Transverse colon (tissue), 4 donors: ENCODE data around the gene C1orf35. TPM values are rescaled to one million over a fixed set of nuclear protein-coding genes. Genes with fewer than 3 reads are reported as not detected.

Experiments
- DNase-seq: peaks from one replicate; pipeline ENCODE4 v3.0.0-alpha.2; 2019
- H3K27ac ChIP-seq, 4 donors: fragments of 200-600 bp; sonication (generic); 2 replicates each; pipeline ENCODE4 v1.5.1; 2016 to 2018; ENCODE audit warnings: inconsistent platforms in 4 of 4
- H3K27me3 ChIP-seq: fragments of 200-600 bp; sonication (generic); 2 replicates; pipeline ENCODE4 v1.5.1; 2017; ENCODE audit warnings: inconsistent platforms
- H3K36me3 ChIP-seq, 4 donors: fragments of 200-600 bp; sonication (generic); 2 replicates each; pipeline ENCODE4 v1.5.1; 2017 to 2019; ENCODE audit warnings: inconsistent platforms in 4 of 4
- H3K4me1 ChIP-seq, 4 donors: fragments of 200-600 bp; sonication (generic); 2 replicates each; pipeline ENCODE4 v1.5.1; 2017 to 2020; ENCODE audit warnings: inconsistent platforms in 4 of 4
- H3K4me3 ChIP-seq, 4 donors: fragments of 200-600 bp; sonication (generic); 1 replicate in 1 of 4; 2 replicates in 3 of 4; pipeline versions ENCODE4 v1.5.1 to v1.6.1; 2017 to 2019; ENCODE audit warnings: inconsistent platforms in 4 of 4
- H3K9me3 ChIP-seq, 2 donors: fragments of 200-600 bp; sonication (generic); 2 replicates each; pipeline ENCODE4 v1.5.1; 2017 to 2019; ENCODE audit warnings: inconsistent platforms in 2 of 2
- EP300 ChIP-seq: sonication (generic); formaldehyde crosslinking; IDR thresholded peaks from one replicate; pipeline ENCODE4 v1.6.1; 2017; ENCODE audit warnings: antibody characterized with exemption, low read depth
- POLR2A ChIP-seq: fragments of 450-650 bp; IDR thresholded peaks from one replicate; pipeline ENCODE4 v1.6.1; 2016; ENCODE audit warnings: antibody characterized with exemption, mild to moderate bottlenecking, moderate library complexity
- POLR2AphosphoS5 ChIP-seq, 3 donors: sonication (generic); formaldehyde crosslinking; IDR thresholded peaks; one replicate each; pipeline ENCODE4 v1.6.1; 2016; ENCODE audit warnings: antibody characterized with exemption in 3 of 3
- WGBS, 2 donors: methylation state at CpG; one replicate each; pipeline ENCODE4 v1.1.5; 2018; ENCODE audit warnings: low coverage in 1 of 2; 5-methylcytosine and 5-hydroxymethylcytosine counted together
- in situ Hi-C, 4 donors: fragments of 200-750 bp; cut with MboI; loops; one replicate each; pipeline versions ENCODE4 v1.15.0 to v1.15.1; 2017; ENCODE audit warnings: low sequenced_read_pairs in 3 of 4, low pct_ligation_motif_present in 1 of 4, low pct_unique_long_range_greater_than_20kb in 1 of 4
- intact Hi-C: fragments of 100-400 bp; cut with DNase I; formaldehyde crosslinking; loops from one replicate; pipeline ENCODE4 v1.15.1; 2023; ENCODE audit warnings: low total_unique reads
- total RNA-seq, 4 donors: library from RNA; depleted of rRNA; stranded (reverse); fragments of >200 nt; gene quantifications; one replicate each; pipeline ENCODE4 v1.1.0, GENCODE V29; 2016
- TF ChIP-seq, protein P1 (sequence below), 5 experiments: fragments of 200-600 bp in 3 of 5; fragments of 450-650 bp in 2 of 5; sonication (generic) in 3 of 5; IDR thresholded peaks; 1 replicate in 2 of 5; 2 replicates in 3 of 5; pipeline ENCODE4 v1.5.1; 2016 to 2017; ENCODE audit warnings: antibody characterized with exemption in 5 of 5, inconsistent platforms in 3 of 5, mild to moderate bottlenecking in 2 of 5, moderate library complexity in 1 of 5

Gene C1orf35
- total RNA-seq, 4 donors from 2014 or later = 11.6 to 17.1 (median 15.7) TPM

DNA sequence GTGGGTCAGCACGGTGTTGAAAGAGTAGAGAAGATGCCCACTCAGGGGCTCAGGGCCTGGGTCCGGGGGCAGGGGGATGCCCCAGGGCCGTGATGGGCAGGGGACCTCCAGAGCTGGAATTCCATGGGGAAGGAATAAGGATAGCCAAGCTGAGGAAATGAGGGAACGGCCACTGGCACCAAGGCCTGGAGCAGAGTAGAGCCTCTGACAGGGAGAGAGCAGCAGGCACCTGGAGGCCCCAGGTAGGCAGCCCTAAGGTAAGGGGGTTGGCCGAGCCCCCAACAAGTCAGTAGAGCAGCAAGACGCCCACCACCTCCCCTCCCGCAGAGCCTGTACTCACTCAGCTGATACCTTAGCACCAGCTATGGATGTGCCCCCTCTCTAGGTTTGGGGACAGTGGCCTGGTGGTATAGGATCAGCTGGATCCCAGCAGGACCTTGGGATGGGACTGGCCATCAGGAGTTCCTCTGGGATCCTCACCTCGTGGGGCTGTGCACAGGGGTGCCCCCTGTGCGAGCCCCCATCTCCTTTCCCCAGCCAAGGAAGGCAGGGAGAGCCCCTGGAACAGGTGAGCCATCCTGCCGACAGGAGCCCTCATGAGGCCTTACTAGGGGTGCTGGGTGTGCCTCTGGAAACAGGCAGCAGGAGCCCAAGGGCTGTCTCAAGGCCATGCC is 41.6 kb downstream of the C1orf35 start:
- peaks cover 0 to 22% (median 14%) of the 10 kb centered on the region in 4 donors for H3K4me1 ChIP-seq
- intact Hi-C loops (no loop called here), in situ Hi-C loops (no loop called here)
- DNase-seq = no peak
- no peak for TF ChIP-seq POLR2AphosphoS5 (IDR thresholded peaks at IDR 0.05)
- no peak for TF ChIP-seq POLR2A
- no peak for TF ChIP-seq EP300
- H3K27ac ChIP-seq = no peak overlapping the region
- no peak overlapping the region for H3K4me3 ChIP-seq
- WGBS, 2 donors = 79% methylated on average over 10 of the region's 10 CpGs; no CpG with 5 or more reads in 1 of the 2 donors
- no peaks in the 10 kb centered on the region for H3K36me3 ChIP-seq
- no peaks in the 10 kb centered on the region for H3K9me3 ChIP-seq
- peaks cover 96% of the 10 kb centered on the region for H3K27me3 ChIP-seq

DNA sequence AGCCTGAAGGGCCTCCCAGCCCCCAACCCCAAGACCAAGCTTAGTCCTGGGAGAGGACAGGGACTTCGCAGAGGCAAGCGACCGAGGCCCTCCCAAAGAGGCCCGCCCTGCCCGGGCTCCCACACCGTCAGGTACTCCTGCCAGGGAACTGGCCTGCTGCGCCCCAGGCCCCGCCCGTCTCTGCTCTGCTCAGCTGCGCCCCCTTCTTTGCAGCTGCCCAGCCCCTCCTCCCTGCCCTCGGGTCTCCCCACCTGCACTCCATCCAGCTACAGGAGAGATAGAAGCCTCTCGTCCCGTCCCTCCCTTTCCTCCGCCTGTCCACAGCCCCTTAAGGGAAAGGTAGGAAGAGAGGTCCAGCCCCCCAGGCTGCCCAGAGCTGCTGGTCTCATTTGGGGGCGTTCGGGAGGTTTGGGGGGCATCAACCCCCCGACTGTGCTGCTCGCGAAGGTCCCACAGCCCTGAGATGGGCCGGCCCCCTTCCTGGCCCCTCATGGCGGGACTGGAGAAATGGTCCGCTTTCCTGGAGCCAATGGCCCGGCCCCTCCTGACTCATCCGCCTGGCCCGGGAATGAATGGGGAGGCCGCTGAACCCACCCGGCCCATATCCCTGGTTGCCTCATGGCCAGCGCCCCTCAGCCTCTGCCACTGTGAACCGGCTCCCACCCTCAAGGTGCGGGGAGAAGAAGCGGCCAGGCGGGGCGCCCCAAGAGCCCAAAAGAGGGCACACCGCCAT is 42.5 kb downstream of the C1orf35 start:
- Histone ChIP-seq H3K9me3 (no peaks in the 10 kb centered on the region), H3K4me1 (peaks cover 0 to 22% (median 14%) of the 10 kb centered on the region in 4 donors), H3K36me3 (no peaks in the 10 kb centered on the region), H3K27ac (peak overlapping the region in 3 of 4 donors; percentile 70 to 80 (median 73)), H3K4me3 (peak overlapping the region in 3 of 4 donors; percentile 22 to 59 (median 38)), H3K27me3 (peaks cover 90% of the 10 kb centered on the region)
- intact Hi-C loops = no loop called here
- in situ Hi-C loops = no loop called here
- peak; percentile 47 for DNase-seq
- TF ChIP-seq, protein P1, sequence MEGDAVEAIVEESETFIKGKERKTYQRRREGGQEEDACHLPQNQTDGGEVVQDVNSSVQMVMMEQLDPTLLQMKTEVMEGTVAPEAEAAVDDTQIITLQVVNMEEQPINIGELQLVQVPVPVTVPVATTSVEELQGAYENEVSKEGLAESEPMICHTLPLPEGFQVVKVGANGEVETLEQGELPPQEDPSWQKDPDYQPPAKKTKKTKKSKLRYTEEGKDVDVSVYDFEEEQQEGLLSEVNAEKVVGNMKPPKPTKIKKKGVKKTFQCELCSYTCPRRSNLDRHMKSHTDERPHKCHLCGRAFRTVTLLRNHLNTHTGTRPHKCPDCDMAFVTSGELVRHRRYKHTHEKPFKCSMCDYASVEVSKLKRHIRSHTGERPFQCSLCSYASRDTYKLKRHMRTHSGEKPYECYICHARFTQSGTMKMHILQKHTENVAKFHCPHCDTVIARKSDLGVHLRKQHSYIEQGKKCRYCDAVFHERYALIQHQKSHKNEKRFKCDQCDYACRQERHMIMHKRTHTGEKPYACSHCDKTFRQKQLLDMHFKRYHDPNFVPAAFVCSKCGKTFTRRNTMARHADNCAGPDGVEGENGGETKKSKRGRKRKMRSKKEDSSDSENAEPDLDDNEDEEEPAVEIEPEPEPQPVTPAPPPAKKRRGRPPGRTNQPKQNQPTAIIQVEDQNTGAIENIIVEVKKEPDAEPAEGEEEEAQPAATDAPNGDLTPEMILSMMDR (IDR thresholded peaks at IDR 0.05) = no peak
- TF ChIP-seq POLR2A (peak; percentile 4), EP300 (no peak), POLR2AphosphoS5 (IDR thresholded peaks at IDR 0.05) (no peak)
- WGBS, 2 donors = 36% methylated on average over 26 of the region's 34 CpGs; no CpG with 5 or more reads in 1 of the 2 donors

DNA sequence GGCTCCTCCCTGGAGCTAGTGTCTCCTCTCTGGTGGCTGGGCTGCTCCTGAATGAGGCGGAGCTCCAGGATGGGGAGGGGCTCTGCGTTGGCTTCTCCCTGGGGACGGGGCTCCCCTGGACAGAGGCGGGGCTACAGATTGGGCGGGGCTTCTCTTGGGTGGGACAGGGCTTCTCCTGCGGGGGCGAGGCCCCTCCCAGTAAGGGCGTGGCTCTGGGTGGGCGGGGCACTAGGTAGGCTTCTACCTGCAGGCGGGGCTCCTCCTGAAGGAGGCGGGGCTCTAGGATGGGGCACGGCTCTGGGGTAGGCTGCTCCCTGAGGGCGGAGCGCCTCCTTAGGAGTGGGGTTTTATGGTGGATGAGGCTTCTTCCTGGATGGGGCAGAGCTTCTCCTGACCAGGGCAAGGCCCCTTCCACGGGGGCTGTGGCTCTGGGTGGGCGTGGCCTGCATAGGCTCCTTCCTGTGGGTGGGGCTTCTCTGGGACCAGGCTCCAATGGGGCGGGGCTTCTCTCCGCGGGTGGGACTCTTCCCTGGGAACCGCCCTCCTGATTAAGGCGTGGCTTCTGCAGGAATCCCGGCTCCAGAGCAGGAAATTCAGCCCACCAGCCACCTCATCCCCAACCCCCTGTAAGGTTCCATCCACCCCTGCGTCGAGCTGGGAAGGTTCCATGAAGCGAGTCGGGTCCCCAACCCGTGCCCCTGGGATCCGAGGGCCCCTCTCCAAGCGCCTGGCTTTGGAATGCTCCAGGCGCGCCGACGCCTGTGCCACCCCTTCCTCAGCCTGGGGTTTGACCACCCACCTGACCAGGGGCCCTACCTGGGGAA is 43.3 kb downstream of the C1orf35 start:
- Histone ChIP-seq H3K9me3 (no peaks in the 10 kb centered on the region), H3K27ac (peak overlapping the region in 3 of 4 donors; percentile 70 to 80 (median 73)), H3K27me3 (peaks cover 85% of the 10 kb centered on the region), H3K36me3 (no peaks in the 10 kb centered on the region), H3K4me1 (peaks cover 0 to 22% (median 14%) of the 10 kb centered on the region in 4 donors), H3K4me3 (peak overlapping the region in 3 of 4 donors; percentile 22 to 59 (median 38))
- intact Hi-C loops = no loop called here
- peak; percentile 97 for DNase-seq
- in situ Hi-C loops = no loop called here
- WGBS, 2 donors = 0 to 5% methylated on average over 2 to 14 of the region's 33 CpGs
- TF ChIP-seq EP300 (no peak), POLR2AphosphoS5 (IDR thresholded peaks at IDR 0.05) (no peak), POLR2A (peak; percentile 41)
- TF ChIP-seq, protein P1 (IDR thresholded peaks at IDR 0.05) = no peak

DNA sequence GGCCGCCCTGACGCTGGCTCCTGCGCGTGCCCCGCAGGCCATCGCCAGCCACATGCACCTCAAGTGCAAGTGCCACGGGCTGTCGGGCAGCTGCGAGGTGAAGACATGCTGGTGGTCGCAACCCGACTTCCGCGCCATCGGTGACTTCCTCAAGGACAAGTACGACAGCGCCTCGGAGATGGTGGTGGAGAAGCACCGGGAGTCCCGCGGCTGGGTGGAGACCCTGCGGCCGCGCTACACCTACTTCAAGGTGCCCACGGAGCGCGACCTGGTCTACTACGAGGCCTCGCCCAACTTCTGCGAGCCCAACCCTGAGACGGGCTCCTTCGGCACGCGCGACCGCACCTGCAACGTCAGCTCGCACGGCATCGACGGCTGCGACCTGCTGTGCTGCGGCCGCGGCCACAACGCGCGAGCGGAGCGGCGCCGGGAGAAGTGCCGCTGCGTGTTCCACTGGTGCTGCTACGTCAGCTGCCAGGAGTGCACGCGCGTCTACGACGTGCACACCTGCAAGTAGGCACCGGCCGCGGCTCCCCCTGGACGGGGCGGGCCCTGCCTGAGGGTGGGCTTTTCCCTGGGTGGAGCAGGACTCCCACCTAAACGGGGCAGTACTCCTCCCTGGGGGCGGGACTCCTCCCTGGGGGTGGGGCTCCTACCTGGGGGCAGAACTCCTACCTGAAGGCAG is 44.0 kb downstream of the C1orf35 start:
- H3K4me1 ChIP-seq = peaks cover 0 to 22% (median 14%) of the 10 kb centered on the region in 4 donors
- TF ChIP-seq EP300 (no peak), POLR2A (no peak), POLR2AphosphoS5 (IDR thresholded peaks at IDR 0.05) (no peak)
- TF ChIP-seq, protein P1 (IDR thresholded peaks at IDR 0.05) = no peak
- 15% methylated on average over 58 of the region's 66 CpGs; no CpG with 5 or more reads in 1 of the 2 donors for WGBS, 2 donors
- H3K4me3 ChIP-seq = peak overlapping the region in 3 of 4 donors; percentile 3 to 59 (median 38)
- no peaks in the 10 kb centered on the region for H3K36me3 ChIP-seq
- in situ Hi-C loops = no loop called here
- DNase-seq = no peak
- intact Hi-C loops = no loop called here
- H3K27ac ChIP-seq = peak overlapping the region in 3 of 4 donors; percentile 1 to 41 (median 11)
- H3K27me3 ChIP-seq = peaks cover 83% of the 10 kb centered on the region
- H3K9me3 ChIP-seq = no peaks in the 10 kb centered on the region
